UCSD-AML1 (cell line): ENCODE results near the gene RNF212.
"Not testable (repeated sequence)": the region's sequence is repeated elsewhere in the genome, so short reads cannot be mapped to it uniquely, and the experiment has no call there.

Experiments used
- DNase-seq: peaks from one replicate; lab custom pipeline; 2025; ENCODE audit not compliant: unreplicated experiment; lab: John Stamatoyannopoulos, UW

Gene RNF212

DNA sequence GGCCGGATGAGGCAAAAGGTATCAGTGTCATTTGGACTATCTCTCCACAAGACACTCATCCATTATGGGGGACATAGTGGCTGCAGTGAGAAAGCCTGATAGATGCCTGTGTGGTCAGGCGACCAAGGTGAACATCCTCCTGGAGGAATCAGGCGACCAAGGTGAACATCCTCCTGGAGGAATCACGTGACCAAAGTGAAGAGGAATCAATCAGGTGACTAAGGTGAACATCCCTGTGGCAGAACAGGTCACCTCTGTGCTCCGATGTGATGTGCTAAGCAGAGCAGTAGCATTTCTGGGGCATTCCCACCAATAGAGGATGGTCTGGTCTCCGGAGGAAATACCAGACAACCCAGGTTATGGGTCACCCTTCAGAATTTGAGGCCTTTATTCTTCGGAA is 44.0 kb downstream of the RNF212 start:
- DNase-seq, result no peak

DNA sequence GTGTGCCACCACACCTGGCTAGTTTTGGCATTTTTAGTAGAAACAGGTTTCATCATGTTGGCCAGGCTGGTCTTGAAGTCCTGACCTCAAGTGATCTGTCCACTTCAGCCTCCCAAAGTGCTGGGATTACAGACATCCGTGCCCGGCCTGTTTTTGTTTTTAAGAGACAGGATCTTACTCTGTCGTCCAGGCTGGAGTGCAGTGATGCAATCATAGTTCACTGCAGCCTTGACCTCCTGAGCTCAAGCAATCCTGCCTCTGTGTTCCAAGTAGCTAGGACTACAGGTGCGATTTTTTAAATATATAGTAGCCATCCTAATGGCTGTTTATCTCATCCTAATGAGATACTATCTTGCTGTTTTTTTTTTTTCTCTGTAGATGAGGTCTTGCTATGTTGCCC is 47.6 kb downstream of the RNF212 start:
- DNase-seq, result no peak

DNA sequence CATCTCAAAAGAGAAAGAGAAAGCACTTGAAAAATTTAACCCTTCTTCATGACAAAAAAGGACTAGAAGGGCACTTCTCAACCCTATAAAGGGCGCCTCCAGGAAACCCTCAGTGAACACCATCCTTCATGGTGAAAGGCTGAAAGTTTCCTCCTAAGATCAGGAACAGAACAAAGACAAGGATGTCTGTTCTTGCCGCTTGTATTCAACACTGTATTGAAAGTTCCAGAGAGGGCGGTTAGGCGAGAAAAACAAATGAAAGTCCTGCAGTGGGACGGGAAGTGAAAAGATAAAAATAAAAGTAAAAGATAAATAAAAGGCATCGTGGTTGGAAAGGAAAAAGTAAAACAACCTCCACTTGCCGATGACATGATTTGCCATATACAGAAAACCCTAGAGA is 50.9 kb downstream of the RNF212 start:
- no peak for DNase-seq

DNA sequence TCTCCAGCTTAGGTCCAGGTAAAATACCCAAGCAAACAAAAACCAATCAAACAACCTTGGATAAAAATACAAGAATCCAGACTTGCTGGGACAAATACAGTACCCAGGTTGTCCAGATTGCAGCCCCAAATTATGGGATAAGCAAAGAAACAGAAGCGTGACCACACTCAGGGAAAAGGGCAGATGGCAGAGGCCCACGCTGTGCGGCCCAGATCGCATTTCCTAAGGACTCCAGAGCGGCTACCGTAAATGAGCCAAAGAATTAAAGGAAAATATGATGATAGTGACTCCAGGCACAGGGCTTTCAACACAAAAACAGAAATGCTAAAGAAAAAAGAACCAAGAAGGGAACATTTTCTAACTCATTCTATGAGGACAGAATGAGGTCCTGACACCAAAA is 51.6 kb downstream of the RNF212 start:
- DNase-seq, result no peak

GRCh38 chr4:1061056-1061700 is 52.2 kb downstream of the RNF212 start:
- no peak for DNase-seq

DNA sequence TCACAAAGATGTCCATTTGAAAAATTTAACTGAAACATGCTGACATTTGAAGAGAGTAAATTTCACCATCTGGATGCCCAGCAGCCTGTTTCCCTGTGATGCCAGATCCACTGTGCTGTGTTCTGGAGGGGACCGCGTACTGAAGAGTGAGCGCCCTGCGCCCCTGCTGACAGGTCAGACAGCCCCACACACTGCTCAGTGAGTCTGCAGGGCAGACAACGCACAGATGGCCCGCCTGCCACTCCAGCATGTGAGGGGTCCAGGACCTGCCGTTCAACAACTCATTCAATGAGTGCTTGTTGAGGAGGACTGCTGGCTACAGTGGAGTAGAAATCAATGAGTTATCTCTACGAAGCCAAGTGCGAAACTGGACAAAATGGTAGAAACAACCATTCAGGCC is 52.7 kb downstream of the RNF212 start:
- no peak for DNase-seq

DNA sequence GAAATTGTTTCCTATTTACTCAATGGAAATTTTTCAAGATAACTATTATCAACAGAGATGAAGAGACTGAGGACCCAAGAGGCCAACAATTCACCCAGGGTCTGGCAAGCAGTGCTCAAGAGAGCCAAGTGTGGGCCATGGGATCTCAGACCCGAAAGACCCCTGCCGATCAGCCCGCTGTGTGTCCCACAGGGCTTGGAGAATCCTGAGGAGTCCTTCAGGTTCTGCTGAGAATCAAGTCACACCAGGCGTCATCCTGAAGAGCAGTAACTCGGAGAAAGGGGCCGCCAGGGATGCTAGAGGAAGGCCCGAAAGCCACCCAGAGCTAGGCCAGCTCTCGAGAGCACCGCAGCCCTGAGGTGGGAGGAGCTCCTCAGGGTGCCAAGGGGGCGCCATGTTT is 53.2 kb downstream of the RNF212 start:
- no peak for DNase-seq

GRCh38 chr4:1058997-1059665 is 54.2 kb downstream of the RNF212 start:
- no peak for DNase-seq

DNA sequence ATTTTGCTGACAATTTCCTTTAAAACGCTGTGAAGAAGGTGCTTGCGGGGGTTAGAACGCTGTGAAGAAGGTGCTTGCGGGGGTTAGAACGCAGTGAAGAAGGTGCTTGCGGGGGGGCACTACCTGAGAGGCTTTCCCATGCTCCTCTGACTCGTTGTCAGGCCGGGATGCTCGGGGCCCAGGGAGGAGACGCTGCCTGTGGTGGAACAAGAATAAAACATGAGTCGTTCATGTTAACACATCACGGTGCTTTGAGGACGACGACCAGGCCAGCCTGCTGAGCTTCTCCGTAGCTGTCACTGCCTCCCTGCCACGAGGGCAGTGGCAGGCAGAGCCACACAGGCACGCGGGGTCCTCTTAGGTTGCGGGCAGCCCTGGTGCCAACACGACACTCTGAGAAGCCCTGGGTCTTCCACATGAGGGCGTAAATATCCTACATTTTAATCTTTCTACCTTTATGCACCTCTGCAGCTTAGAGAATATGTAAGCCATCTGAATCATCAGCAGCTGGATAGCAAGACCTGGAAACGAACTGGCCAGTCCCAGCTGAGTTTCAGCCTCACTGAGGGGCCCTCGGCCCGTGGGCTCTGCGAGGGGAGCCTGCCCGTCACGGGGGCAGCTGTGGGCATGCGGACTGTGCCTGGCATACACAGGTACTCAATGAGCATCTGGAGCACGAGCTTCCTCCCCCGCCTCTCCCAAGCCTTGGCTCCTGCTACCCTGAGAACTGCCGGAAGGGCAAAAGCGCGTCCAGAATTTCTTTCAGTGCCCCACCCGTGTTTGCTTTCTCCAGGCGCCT is 55.0 kb downstream of the RNF212 start:
- DNase-seq, result no peak

- no peak for DNase-seq
These were observed 56.0 kb downstream of the RNF212 start for GRCh38 chr4:1057403-1057745.

- DNase-seq, result no peak
These were observed 56.5 kb downstream of the RNF212 start for GRCh38 chr4:1056671-1057402.

GRCh38 chr4:1055721-1056590 is 57.4 kb downstream of the RNF212 start:
- peak; percentile 67 for DNase-seq

GRCh38 chr4:1055243-1055701 is 58.1 kb downstream of the RNF212 start:
- not testable (repeated sequence) for DNase-seq

DNA sequence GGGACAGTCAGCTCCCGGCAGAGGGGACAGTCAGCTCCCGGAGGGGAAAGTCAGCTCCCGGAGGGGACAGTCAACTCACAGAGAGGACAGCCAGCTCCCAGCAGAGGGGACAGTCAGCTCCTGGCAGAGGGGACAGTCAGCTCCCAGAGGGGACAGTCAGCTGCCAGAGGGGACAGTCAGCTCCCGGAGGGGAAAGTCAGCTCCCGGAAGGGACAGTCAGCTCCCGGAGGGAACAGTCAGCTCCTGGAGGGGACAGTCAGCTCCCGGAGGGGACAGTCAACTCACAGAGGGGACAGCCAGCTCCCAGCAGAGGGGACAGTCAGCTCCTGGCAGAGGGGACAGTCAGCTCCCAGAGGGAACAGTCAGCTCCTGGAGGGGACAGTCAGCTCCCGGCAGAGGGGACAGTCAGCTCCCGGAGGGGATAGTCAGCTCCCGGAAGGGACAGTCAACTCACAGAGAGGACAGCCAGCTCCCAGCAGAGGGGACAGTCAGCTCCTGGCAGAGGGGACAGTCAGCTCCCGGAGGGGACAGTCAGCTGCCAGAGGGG is 58.6 kb downstream of the RNF212 start:
- DNase-seq, result not testable (repeated sequence)

DNA sequence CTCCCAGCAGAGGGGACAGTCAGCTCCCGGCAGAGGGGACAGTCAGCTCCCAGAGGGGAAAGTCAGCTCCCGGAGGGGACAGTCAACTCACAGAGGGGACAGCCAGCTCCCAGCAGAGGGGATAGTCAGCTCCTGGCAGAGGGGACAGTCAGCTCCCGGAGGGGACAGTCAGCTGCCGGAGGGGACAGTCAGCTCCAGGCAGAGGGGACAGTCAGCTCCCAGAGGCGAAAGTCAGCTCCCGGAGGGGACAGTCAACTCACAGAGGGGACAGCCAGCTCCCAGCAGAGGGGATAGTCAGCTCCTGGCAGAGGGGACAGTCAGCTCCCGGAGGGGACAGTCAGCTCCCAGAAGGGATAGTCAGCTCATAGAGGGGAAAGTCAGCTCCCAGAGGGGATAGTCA is 59.5 kb downstream of the RNF212 start:
- DNase-seq, result not testable (repeated sequence)

GRCh38 chr4:1053080-1053661 is 60.2 kb downstream of the RNF212 start:
- no peak for DNase-seq

- DNase-seq, result no peak
These were observed 61.1 kb downstream of the RNF212 start for GRCh38 chr4:1052231-1052671.

GRCh38 chr4:1051472-1051871 is 61.9 kb downstream of the RNF212 start:
- DNase-seq, result no peak

- no peak for DNase-seq
These were observed 62.7 kb downstream of the RNF212 start for GRCh38 chr4:1050486-1051213.
